Right lobe of liver (tissue), 4 donors: ENCODE results near the gene CCDC88B.

Experiments used
- CTCF ChIP-seq, 4 donors: fragments of 200-600 bp in 3 of 4; fragments of 450-650 bp in 1 of 4; IDR thresholded peaks; one replicate each; pipeline versions ENCODE4 v1.5.1 to v1.8.0; 2016 to 2022; ENCODE audit warnings: antibody characterized with exemption in 4 of 4, mild to moderate bottlenecking in 2 of 4
- POLR2A ChIP-seq: fragments of 450-650 bp; IDR thresholded peaks from one replicate; pipeline ENCODE4 v1.6.1; 2017; ENCODE audit warnings: antibody characterized with exemption, mild to moderate bottlenecking
- donor health status: DM: no; HTN: no; CAD: no.
- donor health status: DM: no; HTN: no; CAD: no.
- donor health status: DM: no; HTN: yes; CAD: no.

DNA sequence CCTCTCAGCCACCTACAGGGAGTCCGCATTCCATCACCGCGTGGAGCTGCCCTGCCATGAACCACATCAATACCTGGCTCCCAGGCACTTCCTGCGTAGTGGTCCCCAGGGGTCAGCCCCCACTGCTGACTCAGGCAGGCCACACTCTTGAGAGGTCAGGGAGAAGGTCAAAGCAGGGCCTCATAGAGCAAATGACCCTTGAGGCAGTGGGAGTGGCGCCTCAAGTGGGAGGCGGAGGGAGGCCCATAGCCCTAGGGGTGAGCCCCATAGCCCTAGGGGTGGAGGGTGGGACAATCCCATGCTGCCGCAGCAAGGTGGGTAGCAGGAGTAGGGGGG lies 17.1 kb upstream of the CCDC88B start:
- TF ChIP-seq CTCF (IDR thresholded peaks at IDR 0.05) (no peak), POLR2A (no peak)
